Hepatocyte (in vitro differentiated cells): ENCODE data around the gene TMEM144.
"Not testable (repeated sequence)": the region's sequence is repeated elsewhere in the genome, so short reads cannot be mapped to it uniquely, and the experiment has no call there.

Experiments used
- EZH2 ChIP-seq: fragments of 200-600 bp; sonication (generic); IDR thresholded peaks from 2 replicates; pipeline ENCODE4 v1.6.1; 2016; ENCODE audit warnings: antibody characterized with exemption, mild to moderate bottlenecking, borderline replicate concordance
- TF ChIP-seq, protein P1 (sequence below): fragments of 200-600 bp; sonication (generic); IDR thresholded peaks from 2 replicates; pipeline ENCODE4 v1.5.1; 2016; ENCODE audit warnings: antibody characterized with exemption, mild to moderate bottlenecking; ENCODE audit not compliant: poor library complexity

DNA sequence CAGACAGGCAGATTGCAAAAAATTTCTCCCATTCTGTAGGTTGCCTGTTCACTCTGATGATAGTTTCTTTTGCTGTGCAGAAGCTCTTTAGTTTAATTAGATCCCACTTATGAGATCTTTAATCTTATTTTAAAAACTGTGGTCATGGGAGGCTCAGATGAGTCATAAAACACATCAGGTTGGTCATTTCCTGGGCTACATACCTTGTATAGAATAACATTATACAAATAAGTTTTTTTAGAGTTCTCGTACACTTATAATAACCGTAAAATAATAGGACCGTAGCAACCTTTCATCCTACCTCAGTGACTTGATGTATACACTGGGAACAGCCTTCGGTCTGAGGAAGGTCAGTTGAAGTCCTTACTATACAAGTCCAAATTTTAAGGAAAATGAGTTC lies 14.0 kb downstream of the TMEM144 start:
- TF ChIP-seq, protein P1, sequence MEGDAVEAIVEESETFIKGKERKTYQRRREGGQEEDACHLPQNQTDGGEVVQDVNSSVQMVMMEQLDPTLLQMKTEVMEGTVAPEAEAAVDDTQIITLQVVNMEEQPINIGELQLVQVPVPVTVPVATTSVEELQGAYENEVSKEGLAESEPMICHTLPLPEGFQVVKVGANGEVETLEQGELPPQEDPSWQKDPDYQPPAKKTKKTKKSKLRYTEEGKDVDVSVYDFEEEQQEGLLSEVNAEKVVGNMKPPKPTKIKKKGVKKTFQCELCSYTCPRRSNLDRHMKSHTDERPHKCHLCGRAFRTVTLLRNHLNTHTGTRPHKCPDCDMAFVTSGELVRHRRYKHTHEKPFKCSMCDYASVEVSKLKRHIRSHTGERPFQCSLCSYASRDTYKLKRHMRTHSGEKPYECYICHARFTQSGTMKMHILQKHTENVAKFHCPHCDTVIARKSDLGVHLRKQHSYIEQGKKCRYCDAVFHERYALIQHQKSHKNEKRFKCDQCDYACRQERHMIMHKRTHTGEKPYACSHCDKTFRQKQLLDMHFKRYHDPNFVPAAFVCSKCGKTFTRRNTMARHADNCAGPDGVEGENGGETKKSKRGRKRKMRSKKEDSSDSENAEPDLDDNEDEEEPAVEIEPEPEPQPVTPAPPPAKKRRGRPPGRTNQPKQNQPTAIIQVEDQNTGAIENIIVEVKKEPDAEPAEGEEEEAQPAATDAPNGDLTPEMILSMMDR: not testable (repeated sequence)
- TF ChIP-seq EZH2: not testable (repeated sequence)
